Measurements from ENCODE around the gene SYCE3. TPM values are rescaled to one million over a fixed set of nuclear protein-coding genes. Genes with fewer than 3 reads are reported as not detected.

SYCE3 gene
- total RNA-seq, 1 experiment from 2014 or later = not detected

GRCh38 chr22:50563413-50564160 lies 868 bp upstream of the SYCE3 start:
- peak overlapping the region; percentile 2 for H3K27ac ChIP-seq (ENCODE audit: low read depth, low read length, poor library complexity, severe bottlenecking)
- H3K4me3 ChIP-seq (ENCODE audit: low read depth, low read length, poor library complexity, severe bottlenecking) = peak overlapping the region; percentile 52

GRCh38 chr22:50561401-50562358 lies 1.0 kb downstream of the SYCE3 start:
- H3K4me3 ChIP-seq (ENCODE audit: low read depth, low read length, poor library complexity, severe bottlenecking) = no peak overlapping the region
- no peaks in the 10 kb centered on the region for H3K4me1 ChIP-seq (ENCODE audit: insufficient read depth, low read length, poor library complexity, severe bottlenecking)
- H3K27me3 ChIP-seq (replicated peaks; ENCODE audit: insufficient read depth, low read depth, low read length, poor library complexity) = no peaks in the 10 kb centered on the region
- H3K9me3 ChIP-seq (ENCODE audit: low read depth, low read length, poor library complexity, severe bottlenecking) = no peaks in the 10 kb centered on the region
- H3K36me3 ChIP-seq (ENCODE audit: insufficient read depth, low read length, poor library complexity, severe bottlenecking) = no peaks in the 10 kb centered on the region
- TF ChIP-seq CTCF (conservative IDR thresholded peaks at IDR 0.05; ENCODE audit: low read depth, low read length) (no peak), EZH2 (IDR thresholded peaks at IDR 0.05; ENCODE audit: borderline replicate concordance, low read depth, low read length, poor library complexity, severe bottlenecking) (no peak)
- no TSS peak for BruUV-seq (replicated peaks)
- ChIA-PET POLR2A (ENCODE audit: low non-redundant PET) (no interaction called here), CTCF (no interaction called here)
- no peak for DNase-seq (ENCODE audit: low spot score)
- intact Hi-C loops (cut with micrococcal nuclease; ENCODE audit: unreplicated experiment) = no loop called here
- no peak overlapping the region for H3K27ac ChIP-seq (ENCODE audit: low read depth, low read length, poor library complexity, severe bottlenecking)

More at GRCh38 chr22:50563413-50564160, 868 bp upstream of the SYCE3 start:
- H3K27me3 ChIP-seq (replicated peaks; ENCODE audit: insufficient read depth, low read depth, low read length, poor library complexity) = no peaks in the 10 kb centered on the region
- intact Hi-C loops (cut with micrococcal nuclease; ENCODE audit: unreplicated experiment) = no loop called here
- H3K36me3 ChIP-seq (ENCODE audit: insufficient read depth, low read length, poor library complexity, severe bottlenecking) = no peaks in the 10 kb centered on the region
- CTCF ChIA-PET = interaction anchor here (1.1 kb wide), 1 partner anchor 38 kb away, joined by 6 read pairs; the partner anchor contains the start of gene SCO2
- H3K9me3 ChIP-seq (ENCODE audit: low read depth, low read length, poor library complexity, severe bottlenecking) = no peaks in the 10 kb centered on the region
- POLR2A ChIA-PET (ENCODE audit: low non-redundant PET) = no interaction called here
- TF ChIP-seq EZH2 (IDR thresholded peaks at IDR 0.05; ENCODE audit: borderline replicate concordance, low read depth, low read length, poor library complexity, severe bottlenecking) (no peak), CTCF (conservative IDR thresholded peaks at IDR 0.05; ENCODE audit: low read depth, low read length) (no peak)
- H3K4me1 ChIP-seq (ENCODE audit: insufficient read depth, low read length, poor library complexity, severe bottlenecking) = no peaks in the 10 kb centered on the region
- DNase-seq (ENCODE audit: low spot score) = no peak
- BruUV-seq (replicated peaks) = no TSS peak

DNA sequence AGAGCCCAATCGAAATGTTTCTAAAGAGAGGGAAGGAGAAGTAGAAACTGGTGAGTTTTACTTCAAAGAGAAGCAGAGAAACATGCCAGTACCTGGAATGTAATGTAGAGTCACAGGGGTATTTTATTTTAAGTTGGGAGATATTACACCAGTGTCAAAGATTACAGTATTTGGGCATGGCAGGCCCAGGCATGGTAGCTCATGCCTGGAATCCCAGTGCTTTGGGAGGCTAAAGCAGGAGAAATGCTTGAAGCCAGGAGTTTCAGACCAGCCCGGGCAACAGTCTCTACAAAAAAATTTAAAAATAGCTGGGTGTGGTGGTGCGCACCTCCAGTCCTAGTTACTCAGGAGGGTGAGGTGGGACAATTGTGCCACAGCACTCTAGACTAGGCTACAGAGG lies 2.7 kb downstream of the SYCE3 start:
- intact Hi-C loops (cut with micrococcal nuclease; ENCODE audit: unreplicated experiment) = no loop called here
- POLR2A ChIA-PET (ENCODE audit: low non-redundant PET) = no interaction called here
- CTCF ChIA-PET = no interaction called here
- no peaks in the 10 kb centered on the region for H3K27me3 ChIP-seq (replicated peaks; ENCODE audit: insufficient read depth, low read depth, low read length, poor library complexity)
- H3K4me1 ChIP-seq (ENCODE audit: insufficient read depth, low read length, poor library complexity, severe bottlenecking) = no peaks in the 10 kb centered on the region
- no peaks in the 10 kb centered on the region for H3K36me3 ChIP-seq (ENCODE audit: insufficient read depth, low read length, poor library complexity, severe bottlenecking)
- TF ChIP-seq CTCF (conservative IDR thresholded peaks at IDR 0.05; ENCODE audit: low read depth, low read length) (no peak), EZH2 (IDR thresholded peaks at IDR 0.05; ENCODE audit: borderline replicate concordance, low read depth, low read length, poor library complexity, severe bottlenecking) (no peak)
- DNase-seq (ENCODE audit: low spot score) = no peak
- no TSS peak for BruUV-seq (replicated peaks)
- no peaks in the 10 kb centered on the region for H3K9me3 ChIP-seq (ENCODE audit: low read depth, low read length, poor library complexity, severe bottlenecking)
- H3K4me3 ChIP-seq (ENCODE audit: low read depth, low read length, poor library complexity, severe bottlenecking) = no peak overlapping the region
- no peak overlapping the region for H3K27ac ChIP-seq (ENCODE audit: low read depth, low read length, poor library complexity, severe bottlenecking)
